Spleen (tissue), 7 donors: ENCODE measurements around the gene HSD17B12.

Experiments used
- POLR2A ChIP-seq, 3 donors: fragments of 450-650 bp; IDR thresholded peaks; one replicate each; pipeline ENCODE4 v1.5.1; 2017; ENCODE audit warnings: antibody characterized with exemption in 3 of 3, mild to moderate bottlenecking in 1 of 3
- POLR2AphosphoS5 ChIP-seq, 3 donors: sonication (generic); formaldehyde crosslinking; IDR thresholded peaks; one replicate each; pipeline ENCODE4 v1.5.1; 2017; ENCODE audit warnings: antibody characterized with exemption in 3 of 3
- TF ChIP-seq, protein P1 (sequence below), 11 experiments: fragments of 200-600 bp in 7 of 11; fragments of 450-650 bp in 4 of 11; sonication (generic) in 4 of 11; IDR thresholded peaks in 8 of 11; conservative IDR thresholded peaks in 3 of 11; 1 replicate in 7 of 11; 2 replicates in 4 of 11; pipeline versions ENCODE4 v1.4.0 to v1.8.0; 2016 to 2021; ENCODE audit warnings: antibody characterized with exemption in 11 of 11, inconsistent platforms in 4 of 11, mild to moderate bottlenecking in 1 of 11
- donor health status: DM: no; HTN: no; CAD: no; lungs with moderate emphysema.
- donor health status: DM: no; HTN: no; CAD: no.
- donor health status: DM: no; HTN: no; CAD: no.

DNA sequence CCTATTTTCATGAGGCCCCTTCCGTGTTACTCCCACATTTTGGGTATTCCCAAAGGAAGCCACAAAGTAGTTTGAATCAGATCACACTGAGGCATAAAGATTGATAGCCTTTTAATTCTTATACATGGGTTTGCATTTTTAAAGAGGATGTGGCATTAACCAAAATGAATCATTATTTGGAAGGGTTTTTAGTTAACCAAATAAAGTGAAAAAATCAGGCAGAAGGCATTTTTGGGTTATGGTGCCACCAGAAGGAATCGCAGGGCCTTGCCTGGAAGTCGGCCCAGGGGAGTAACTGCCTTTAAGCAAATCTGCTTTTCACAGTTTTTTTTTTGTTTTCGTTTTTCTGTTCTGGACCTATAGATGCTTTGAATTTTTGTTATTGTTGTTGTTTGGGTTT, 55.4 kb downstream of the HSD17B12 start:
- TF ChIP-seq, protein P1, sequence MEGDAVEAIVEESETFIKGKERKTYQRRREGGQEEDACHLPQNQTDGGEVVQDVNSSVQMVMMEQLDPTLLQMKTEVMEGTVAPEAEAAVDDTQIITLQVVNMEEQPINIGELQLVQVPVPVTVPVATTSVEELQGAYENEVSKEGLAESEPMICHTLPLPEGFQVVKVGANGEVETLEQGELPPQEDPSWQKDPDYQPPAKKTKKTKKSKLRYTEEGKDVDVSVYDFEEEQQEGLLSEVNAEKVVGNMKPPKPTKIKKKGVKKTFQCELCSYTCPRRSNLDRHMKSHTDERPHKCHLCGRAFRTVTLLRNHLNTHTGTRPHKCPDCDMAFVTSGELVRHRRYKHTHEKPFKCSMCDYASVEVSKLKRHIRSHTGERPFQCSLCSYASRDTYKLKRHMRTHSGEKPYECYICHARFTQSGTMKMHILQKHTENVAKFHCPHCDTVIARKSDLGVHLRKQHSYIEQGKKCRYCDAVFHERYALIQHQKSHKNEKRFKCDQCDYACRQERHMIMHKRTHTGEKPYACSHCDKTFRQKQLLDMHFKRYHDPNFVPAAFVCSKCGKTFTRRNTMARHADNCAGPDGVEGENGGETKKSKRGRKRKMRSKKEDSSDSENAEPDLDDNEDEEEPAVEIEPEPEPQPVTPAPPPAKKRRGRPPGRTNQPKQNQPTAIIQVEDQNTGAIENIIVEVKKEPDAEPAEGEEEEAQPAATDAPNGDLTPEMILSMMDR (IDR thresholded peaks at IDR 0.05 in 8 of 11, conservative IDR thresholded peaks at IDR 0.05 in 3 of 11): no peak
- no peak for TF ChIP-seq POLR2A (IDR thresholded peaks at IDR 0.05)
- TF ChIP-seq POLR2AphosphoS5 (IDR thresholded peaks at IDR 0.05): no peak
